T-cell (primary cell): ENCODE results near the gene GALNT11. TPM values are rescaled to one million over a fixed set of nuclear protein-coding genes. Genes with fewer than 3 reads are reported as not detected.

Experiments
- ATAC-seq, 4 experiments: fragments of 200-7000 bp in 3 of 4; fragments of 150-1000 bp in 1 of 4; cut with Tn5 transposase; replicated peaks in 1 of 4; 1 replicate in 3 of 4; 2 replicates in 1 of 4; pipeline ENCODE4 v1.10.0; 2021; ENCODE audit warnings: moderate library complexity in 3 of 4, mild to moderate bottlenecking in 2 of 4, moderate number of reproducible peaks in 1 of 4
- CTCF ChIA-PET, 2 donors: fragments of 300-600 bp; sonication (Branson Sonifier 250); formaldehyde crosslinking; loops; one replicate each; lab custom pipeline; 2022; ENCODE audit warnings: antibody characterized with exemption in 2 of 2; lab: Charles Lee
- POLR2A ChIA-PET, 2 donors: fragments of 300-600 bp; sonication (Branson Sonifier 250); formaldehyde crosslinking; loops; one replicate each; lab custom pipeline; 2022; ENCODE audit warnings: antibody characterized with exemption in 2 of 2; lab: Charles Lee
- DNase-seq, 35 experiments: peaks; one replicate each; pipeline versions ENCODE4 v3.0.0 to v3.0.0-alpha.2; 2013 to 2023
- H3K27ac ChIP-seq: one replicate; pipeline ENCODE4 v1.5.1; 2013; ENCODE audit warnings: low read length
- H3K27me3 ChIP-seq, 2 experiments: replicated peaks in 1 of 2; 1 replicate in 1 of 2; 2 replicates in 1 of 2; pipeline versions ENCODE4 v1.6.1 to v1.7.0; 2013; ENCODE audit warnings: low read length in 1 of 2, mixed read lengths in 1 of 2; ENCODE audit not compliant: control insufficient read depth in 2 of 2, insufficient read depth in 2 of 2; ENCODE audit errors: extremely low read depth in 1 of 2
- H3K36me3 ChIP-seq, 2 donors: 1 replicate in 1 of 2; 2 replicates in 1 of 2; pipeline versions ENCODE4 v1.6.1 to v1.7.0; 2013; ENCODE audit warnings: low read length in 1 of 2; ENCODE audit not compliant: control insufficient read depth in 2 of 2, insufficient read depth in 1 of 2; ENCODE audit errors: extremely low read depth in 1 of 2
- H3K4me1 ChIP-seq, 2 experiments: 1 replicate in 1 of 2; 2 replicates in 1 of 2; pipeline versions ENCODE4 v1.6.1 to v1.7.0; 2013; ENCODE audit warnings: low read length in 2 of 2, mixed read lengths in 1 of 2; ENCODE audit not compliant: insufficient read depth in 2 of 2, control insufficient read depth in 1 of 2; ENCODE audit errors: extremely low read depth in 1 of 2
- H3K4me3 ChIP-seq, 2 donors: 1 replicate in 1 of 2; 2 replicates in 1 of 2; pipeline versions ENCODE4 v1.5.1 to v1.7.0; 2013; ENCODE audit warnings: mild to moderate bottlenecking in 2 of 2, low read length in 1 of 2, moderate library complexity in 1 of 2; ENCODE audit not compliant: control insufficient read depth in 1 of 2; ENCODE audit errors: extremely low read depth in 1 of 2
- H3K9me3 ChIP-seq: 2 replicates; pipeline ENCODE4 v1.7.0; 2013
- H3K27ac Mint-ChIP-seq, 2 donors: one replicate each; pipeline ENCODE4 v1.8.0; 2020 to 2021; ENCODE audit warnings: mild to moderate bottlenecking in 2 of 2, mixed read lengths in 2 of 2
- H3K27me3 Mint-ChIP-seq, 2 donors: one replicate each; pipeline ENCODE4 v1.8.0; 2021 to 2022; ENCODE audit warnings: mixed read lengths in 2 of 2
- H3K36me3 Mint-ChIP-seq: one replicate; pipeline ENCODE4 v1.8.0; 2021; ENCODE audit warnings: mixed read lengths
- H3K4me1 Mint-ChIP-seq, 3 donors: one replicate each; pipeline ENCODE4 v1.8.0; 2020 to 2022; ENCODE audit warnings: mixed read lengths in 3 of 3, mild to moderate bottlenecking in 1 of 3
- H3K4me3 Mint-ChIP-seq, 3 donors: one replicate each; pipeline ENCODE4 v1.8.0; 2020 to 2022; ENCODE audit warnings: mild to moderate bottlenecking in 3 of 3, mixed read lengths in 3 of 3, moderate library complexity in 3 of 3
- H3K9me3 Mint-ChIP-seq, 3 donors: one replicate each; pipeline ENCODE4 v1.8.0; 2020 to 2022; ENCODE audit warnings: mixed read lengths in 3 of 3
- WGBS: methylation state at CpG from one replicate; pipeline ENCODE4 v1.1.5; 2013; ENCODE audit warnings: missing lambda C conversion rate; ENCODE audit not compliant: insufficient coverage; 5-methylcytosine and 5-hydroxymethylcytosine counted together
- total RNA-seq, 35 experiments: library from RNA in 6 of 35; stranded (reverse) in 6 of 35; fragments of 120-200 nt in 1 of 35; gene quantifications; one replicate each; pipeline versions ENCODE4 v1.2.1 to v1.2.4 and lab custom pipeline; 2013 to 2026

GALNT11 gene
- total RNA-seq, 5 donors from 2014 or later (not counting 1 experiment from before 2014, with no cell fraction given) = 20.4 to 28.2 (median 24.0) TPM

DNA sequence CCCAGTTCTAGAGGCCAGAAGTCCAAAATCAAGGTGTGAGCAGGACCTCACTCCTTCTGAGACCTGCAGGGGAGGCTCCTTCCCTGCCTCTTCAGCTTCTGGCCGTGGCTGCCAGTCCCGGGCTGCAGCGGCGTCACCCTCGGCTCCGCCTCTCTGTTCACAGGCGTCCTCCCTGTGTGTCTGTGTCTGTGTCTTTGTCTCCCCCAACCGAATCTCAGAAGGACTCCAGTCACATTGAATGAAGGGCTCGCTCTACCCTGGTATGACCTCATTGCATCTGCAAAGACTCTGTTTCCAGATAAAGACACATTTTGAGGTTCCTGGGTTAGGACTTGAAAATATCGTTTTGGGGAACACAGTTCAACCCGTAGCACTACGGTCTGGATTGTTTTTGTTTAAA, 33.1 kb upstream of the GALNT11 start:
- POLR2A ChIA-PET = no interaction called here
- peak overlapping the region in 1 of 3 donors; percentile 13 for H3K4me3 Mint-ChIP-seq
- Histone ChIP-seq H3K36me3 (no peaks in the 10 kb centered on the region), H3K27me3 (peaks cover 0 to 39% of the 10 kb centered on the region in 2 experiments), H3K4me1 (peaks cover 0 to 4% of the 10 kb centered on the region in 2 experiments), H3K9me3 (no peaks in the 10 kb centered on the region), H3K4me3 (no peak overlapping the region), H3K27ac (no peak overlapping the region)
- H3K9me3 Mint-ChIP-seq = no peaks in the 10 kb centered on the region
- H3K36me3 Mint-ChIP-seq = no peaks in the 10 kb centered on the region
- CTCF ChIA-PET = no interaction called here
- peaks cover 14 to 26% of the 10 kb centered on the region in 2 donors for H3K27me3 Mint-ChIP-seq
- H3K27ac Mint-ChIP-seq = no peak overlapping the region
- 6% methylated on average over 6 of the region's 12 CpGs for WGBS
- DNase-seq = peak; percentile 10 to 62 (median 34)
- peak; percentile 90 to 100 (median 94) for ATAC-seq
- H3K4me1 Mint-ChIP-seq = peaks cover 4 to 12% (median 7%) of the 10 kb centered on the region in 3 donors

DNA sequence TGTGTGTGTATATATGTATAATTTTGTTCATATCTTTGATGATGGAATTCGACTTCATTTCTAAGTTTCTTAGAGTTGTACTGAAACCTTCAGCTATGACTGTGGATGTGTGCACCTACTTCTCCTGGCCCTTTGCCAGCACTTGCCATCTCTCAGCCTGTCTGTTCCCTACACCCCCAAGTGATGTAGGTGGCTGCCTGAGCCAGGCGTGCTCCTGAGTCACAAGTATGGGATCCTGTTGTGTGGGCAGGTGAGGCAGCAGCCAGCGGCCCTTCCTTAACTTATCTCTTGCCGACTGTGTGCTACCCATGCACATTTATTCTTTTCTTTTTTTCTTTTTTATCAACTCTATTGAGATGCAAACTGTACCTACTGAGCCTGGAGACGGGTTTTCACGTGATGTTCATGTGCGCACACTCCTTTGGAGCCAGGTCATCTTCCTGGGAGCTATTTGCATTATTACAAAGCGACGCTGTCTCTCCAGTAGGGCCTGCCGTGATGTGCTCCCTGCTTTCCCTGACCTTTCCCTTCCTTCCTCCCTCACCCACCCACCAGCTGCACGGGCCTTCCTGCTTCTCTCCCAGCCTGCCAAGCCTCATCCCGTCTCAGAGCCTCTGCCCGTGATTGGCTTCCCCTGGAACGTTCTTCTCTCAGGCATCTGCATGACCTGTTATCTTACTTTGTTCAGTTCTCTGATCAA, 31.3 kb upstream of the GALNT11 start:
- no peak for DNase-seq
- H3K9me3 ChIP-seq = no peaks in the 10 kb centered on the region
- no peak overlapping the region for H3K27ac Mint-ChIP-seq
- WGBS = 71% methylated on average over 11 of the region's 14 CpGs
- ChIA-PET POLR2A (no interaction called here), CTCF (no interaction called here)
- H3K4me3 ChIP-seq = no peak overlapping the region
- peaks cover 4 to 12% (median 7%) of the 10 kb centered on the region in 3 donors for H3K4me1 Mint-ChIP-seq
- peaks cover 16 to 25% of the 10 kb centered on the region in 2 donors for H3K27me3 Mint-ChIP-seq
- H3K4me1 ChIP-seq = peaks cover 0 to 4% of the 10 kb centered on the region in 2 experiments
- no peaks in the 10 kb centered on the region for H3K36me3 Mint-ChIP-seq
- H3K36me3 ChIP-seq = no peaks in the 10 kb centered on the region
- no peaks in the 10 kb centered on the region for H3K9me3 Mint-ChIP-seq
- ATAC-seq = no peak
- H3K4me3 Mint-ChIP-seq = no peak overlapping the region
- H3K27me3 ChIP-seq = peaks cover 0 to 32% of the 10 kb centered on the region in 2 experiments
- H3K27ac ChIP-seq = no peak overlapping the region

DNA sequence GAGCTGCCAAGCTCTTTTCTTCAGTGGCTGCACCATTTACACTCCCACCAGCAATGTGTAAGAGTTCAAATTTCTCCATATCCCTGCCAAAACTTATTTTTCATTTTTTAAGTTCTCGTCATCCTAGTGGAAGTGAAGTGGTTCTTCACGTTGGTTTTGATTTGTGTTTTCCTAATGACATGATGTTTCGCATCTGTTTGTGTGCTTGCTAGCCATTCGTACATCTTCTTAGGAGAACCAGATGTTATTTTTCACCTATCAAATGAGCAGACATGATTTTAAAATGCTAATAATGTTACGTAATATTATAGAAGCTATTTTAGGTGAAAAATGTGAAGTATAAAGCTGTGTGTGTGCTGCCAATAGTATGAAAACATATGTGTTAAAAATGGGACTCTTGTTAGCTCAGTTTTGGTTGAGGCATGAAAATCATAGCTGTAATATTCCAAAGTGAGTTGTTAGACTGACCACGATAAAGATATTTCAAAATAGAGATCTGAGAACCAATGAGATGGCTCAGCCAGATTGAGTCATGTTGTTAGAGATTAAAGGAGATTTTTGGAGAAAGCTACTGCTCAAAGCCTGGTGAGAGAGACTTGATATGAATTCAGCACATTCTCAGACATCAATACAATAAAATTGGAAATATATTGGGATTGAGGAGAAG, 25.9 kb upstream of the GALNT11 start:
- ATAC-seq = no peak
- no peak overlapping the region for H3K27ac ChIP-seq
- peaks cover 0 to 13% of the 10 kb centered on the region in 2 experiments for H3K27me3 ChIP-seq
- POLR2A ChIA-PET = no interaction called here
- H3K4me1 Mint-ChIP-seq = no peaks in the 10 kb centered on the region
- H3K4me3 ChIP-seq = no peak overlapping the region
- no peak overlapping the region for H3K27ac Mint-ChIP-seq
- H3K9me3 Mint-ChIP-seq = no peaks in the 10 kb centered on the region
- CTCF ChIA-PET = no interaction called here
- H3K27me3 Mint-ChIP-seq = peaks cover 19 to 23% of the 10 kb centered on the region in 2 donors
- DNase-seq = no peak
- 71% methylated on average over 1 of the region's 6 CpGs for WGBS
- no peaks in the 10 kb centered on the region for H3K4me1 ChIP-seq
- H3K9me3 ChIP-seq = no peaks in the 10 kb centered on the region
- no peak overlapping the region for H3K4me3 Mint-ChIP-seq
- H3K36me3 ChIP-seq = no peaks in the 10 kb centered on the region
- no peaks in the 10 kb centered on the region for H3K36me3 Mint-ChIP-seq

DNA sequence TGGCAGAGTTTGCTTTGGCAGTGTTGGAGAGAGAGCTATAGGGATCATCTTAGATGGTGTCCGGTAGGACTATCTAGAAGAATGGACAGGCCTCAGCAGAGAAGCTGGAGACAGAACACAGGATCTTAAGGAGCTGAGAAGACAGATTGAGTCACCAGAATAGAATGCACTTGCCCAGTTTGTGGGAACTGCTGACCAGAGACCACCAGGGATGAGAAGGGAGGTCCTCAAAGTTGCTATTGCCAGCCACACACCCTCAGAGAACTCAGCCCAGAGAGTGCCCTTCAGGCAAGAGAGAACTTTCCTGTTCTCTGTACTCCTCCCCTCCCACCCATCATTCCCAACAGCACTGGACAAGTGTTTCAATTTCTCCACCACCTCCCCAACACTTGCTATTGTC, 25.3 kb upstream of the GALNT11 start:
- CTCF ChIA-PET = no interaction called here

DNA sequence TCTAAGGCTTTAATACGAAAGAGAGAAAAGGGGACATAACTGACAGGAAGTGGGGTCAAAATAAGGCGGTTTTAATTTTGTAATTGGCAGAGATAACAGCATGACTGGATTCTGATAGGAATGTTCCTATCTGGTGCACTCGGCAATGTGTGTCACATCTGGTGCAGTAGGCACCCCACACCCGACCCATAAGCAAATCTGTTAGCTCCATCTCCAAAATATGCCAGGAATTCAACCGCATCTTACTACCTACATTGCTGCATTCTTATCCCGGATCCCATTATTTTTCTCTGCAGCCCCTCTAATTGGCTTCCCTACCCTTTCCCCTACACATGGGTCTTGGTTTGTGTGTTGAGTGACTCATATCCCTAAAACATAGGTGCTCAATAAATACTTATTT, 19.1 kb upstream of the GALNT11 start:
- POLR2A ChIA-PET = interaction anchor here in 1 of 2 donors (0.6 kb wide), 1 partner anchor 8 kb away, joined by 3 read pairs; no protein-coding TSS in a partner anchor
- H3K27ac Mint-ChIP-seq = no peak overlapping the region
- no peaks in the 10 kb centered on the region for H3K36me3 Mint-ChIP-seq
- H3K9me3 Mint-ChIP-seq = no peaks in the 10 kb centered on the region
- ATAC-seq (no peak), DNase-seq (no peak)
- Histone ChIP-seq H3K27ac (no peak overlapping the region), H3K9me3 (no peaks in the 10 kb centered on the region), H3K27me3 (peaks cover 0 to 2% of the 10 kb centered on the region in 2 experiments), H3K36me3 (no peaks in the 10 kb centered on the region), H3K4me3 (no peak overlapping the region), H3K4me1 (no peaks in the 10 kb centered on the region)
- no peak overlapping the region for H3K4me3 Mint-ChIP-seq
- H3K4me1 Mint-ChIP-seq = no peaks in the 10 kb centered on the region
- peaks cover 13 to 14% of the 10 kb centered on the region in 2 donors for H3K27me3 Mint-ChIP-seq
- WGBS = 90% methylated on average over 2 of the region's 6 CpGs
- CTCF ChIA-PET = no interaction called here

More for the DNA sequence above, 25.3 kb upstream of the GALNT11 start:
- H3K4me3 Mint-ChIP-seq = no peak overlapping the region
- no peak overlapping the region for H3K27ac Mint-ChIP-seq
- peaks cover 19 to 20% of the 10 kb centered on the region in 2 donors for H3K27me3 Mint-ChIP-seq
- H3K36me3 Mint-ChIP-seq = no peaks in the 10 kb centered on the region
- H3K4me1 Mint-ChIP-seq = no peaks in the 10 kb centered on the region
- DNase-seq (no peak), ATAC-seq (no peak)
- 89% methylated on average over 1 of the region's 1 CpG for WGBS
- no peaks in the 10 kb centered on the region for H3K9me3 Mint-ChIP-seq
- POLR2A ChIA-PET = no interaction called here
- Histone ChIP-seq H3K36me3 (no peaks in the 10 kb centered on the region), H3K9me3 (no peaks in the 10 kb centered on the region), H3K27me3 (peaks cover 0 to 9% of the 10 kb centered on the region in 2 experiments), H3K4me1 (no peaks in the 10 kb centered on the region), H3K4me3 (no peak overlapping the region), H3K27ac (no peak overlapping the region)

DNA sequence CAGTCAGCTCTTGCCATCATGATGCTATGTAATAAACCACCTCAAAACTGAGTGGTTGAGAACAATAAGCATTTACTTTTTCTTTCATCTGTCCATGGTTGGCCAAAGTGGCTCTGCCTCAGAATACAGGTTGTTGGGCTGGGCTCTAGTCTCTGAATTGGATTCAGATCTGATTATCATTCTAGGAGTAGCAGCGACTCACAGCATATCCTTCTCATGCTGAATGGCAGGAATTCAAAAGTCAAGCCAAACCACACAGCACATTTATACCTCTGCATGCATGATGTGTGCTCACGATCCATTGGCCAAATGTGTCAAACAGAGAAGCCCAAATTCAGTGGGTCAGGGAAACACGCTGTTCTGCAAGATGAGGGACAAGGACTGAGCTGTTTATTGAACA, 13.6 kb upstream of the GALNT11 start:
- CTCF ChIA-PET = no interaction called here

More for the DNA sequence above, 13.6 kb upstream of the GALNT11 start:
- Histone ChIP-seq H3K27me3 (no peaks in the 10 kb centered on the region), H3K4me3 (no peak overlapping the region), H3K4me1 (no peaks in the 10 kb centered on the region), H3K27ac (no peak overlapping the region), H3K9me3 (no peaks in the 10 kb centered on the region), H3K36me3 (no peaks in the 10 kb centered on the region)
- no peak for DNase-seq
- 75% methylated on average over 2 of the region's 3 CpGs for WGBS
- no peak for ATAC-seq
- Mint-ChIP-seq H3K27ac (no peak overlapping the region), H3K36me3 (no peaks in the 10 kb centered on the region), H3K9me3 (peaks cover 0 to 6% (median 0%) of the 10 kb centered on the region in 3 donors), H3K27me3 (peaks cover 4 to 14% of the 10 kb centered on the region in 2 donors), H3K4me3 (no peak overlapping the region), H3K4me1 (no peaks in the 10 kb centered on the region)
- POLR2A ChIA-PET = no interaction called here
